HCT116 (cell line): Measurements from ENCODE around the gene ZFHX3. TPM values are rescaled to one million over a fixed set of nuclear protein-coding genes. Genes with fewer than 3 reads are reported as not detected.

Experiments used
- ATAC-seq: fragments of 200-7000 bp; cut with Tn5 transposase; 2 replicates; pipeline ENCODE4 v1.9.1; 2020; ENCODE audit warnings: mild to moderate bottlenecking, moderate library complexity
- BruUV-seq: library from RNA; stranded (reverse); fragments of 400-500 nt; replicated peaks from 2 replicates; lab custom pipeline; 2021; lab: Mats Ljungman, UMichigan
- CTCF ChIA-PET: fragments of 300-600 bp; sonication (Branson Sonifier 250); formaldehyde crosslinking; loops from one replicate; lab custom pipeline; 2021; ENCODE audit warnings: antibody characterized with exemption; lab: Charles Lee
- POLR2A ChIA-PET: fragments of 300-600, 350-600 bp; sonication (Branson Sonifier 250); formaldehyde crosslinking; loops from one replicate; lab custom pipeline; 2021; ENCODE audit warnings: antibody characterized with exemption; lab: Charles Lee
- RAD21 ChIA-PET, 2 experiments: fragments of 300-600 bp; sonication (Branson Sonifier 250); formaldehyde crosslinking; loops; one replicate each; lab custom pipeline; 2023; ENCODE audit warnings: low total read pairs in 2 of 2; ENCODE audit not compliant: uncharacterized antibody in 2 of 2, unreplicated experiment in 2 of 2, low non-redundant PET in 1 of 2; lab: Charles Lee
- DNase-seq: peaks from one replicate; pipeline ENCODE4 v3.0.0-alpha.2; 2010; ENCODE audit warnings: low read depth, low spot score
- H2AFZ ChIP-seq: fragments of 200-600 bp; shearing (Covaris generic), sonication (generic); 2 replicates; pipeline ENCODE4 v1.6.1; 2017; ENCODE audit warnings: low read depth, mixed run types, mixed read lengths, antibody characterized with exemption, low read length; ENCODE audit not compliant: poor library complexity, severe bottlenecking
- H3K27ac ChIP-seq: 2 replicates; pipeline ENCODE4 v1.5.1; 2012; ENCODE audit warnings: low read depth, low read length
- H3K27me3 ChIP-seq: fragments of 200-600 bp; sonication (generic); 2 replicates; pipeline ENCODE4 v1.6.1; 2016; ENCODE audit warnings: mixed run types, low read length, mixed read lengths; ENCODE audit not compliant: insufficient read depth
- H3K36me3 ChIP-seq, 2 experiments: fragments of 200-500 bp in 1 of 2; fragments of 200-600 bp in 1 of 2; sonication (Bioruptor generic) in 1 of 2; sonication (generic) in 1 of 2; 2 replicates each; pipeline versions ENCODE4 v1.5.1 to v1.6.1; 2014 to 2016; ENCODE audit warnings: low read length in 2 of 2, inconsistent platforms in 1 of 2, mixed read lengths in 1 of 2, mixed run types in 1 of 2; ENCODE audit not compliant: insufficient read depth in 2 of 2, control insufficient read depth in 1 of 2
- H3K4me1 ChIP-seq, 2 experiments: fragments of 200-600 bp in 1 of 2; sonication (generic) in 1 of 2; 2 replicates each; pipeline versions ENCODE4 v1.5.1 to v1.6.1; 2012 to 2017; ENCODE audit warnings: low read length in 2 of 2, inconsistent platforms in 1 of 2, mild to moderate bottlenecking in 1 of 2, mixed read lengths in 1 of 2, mixed run types in 1 of 2, moderate library complexity in 1 of 2; ENCODE audit not compliant: insufficient read depth in 2 of 2, control insufficient read depth in 1 of 2
- H3K4me2 ChIP-seq: fragments of 200-600 bp; sonication (generic); 2 replicates; pipeline ENCODE4 v1.6.1; 2017; ENCODE audit warnings: mixed run types, low read length, mixed read lengths
- H3K4me3 ChIP-seq, 2 experiments: fragments of 200-600 bp in 1 of 2; sonication (generic) in 1 of 2; replicated peaks in 1 of 2; 2 replicates each; pipeline ENCODE4 v1.5.1; 2011 to 2016; ENCODE audit warnings: low read length in 2 of 2, control low read depth in 1 of 2, low read depth in 1 of 2, mild to moderate bottlenecking in 1 of 2, mixed read lengths in 1 of 2, mixed run types in 1 of 2
- H3K79me2 ChIP-seq: fragments of 200-600 bp; sonication (generic); 2 replicates; pipeline ENCODE4 v1.6.1; 2017; ENCODE audit warnings: mild to moderate bottlenecking, mixed run types, low read length, moderate library complexity, mixed read lengths; ENCODE audit not compliant: insufficient read depth
- H3K9ac ChIP-seq: fragments of 200-600 bp; sonication (generic); 2 replicates; pipeline ENCODE4 v1.6.1; 2016; ENCODE audit warnings: low read length, mixed read lengths
- H3K9me2 ChIP-seq: fragments of 200-600 bp; sonication (generic), shearing (Covaris generic); 2 replicates; pipeline ENCODE4 v1.6.1; 2017; ENCODE audit warnings: mixed run types, mild to moderate bottlenecking, moderate library complexity; ENCODE audit not compliant: insufficient read depth
- H3K9me3 ChIP-seq, 2 experiments: fragments of 200-500 bp in 1 of 2; fragments of 200-600 bp in 1 of 2; sonication (Bioruptor generic) in 1 of 2; sonication (generic) in 1 of 2; 2 replicates each; pipeline ENCODE4 v1.6.1; 2014 to 2017; ENCODE audit warnings: low read length in 2 of 2, mixed read lengths in 2 of 2, inconsistent platforms in 1 of 2, low read depth in 1 of 2, mild to moderate bottlenecking in 1 of 2, mixed run types in 1 of 2, moderate library complexity in 1 of 2; ENCODE audit not compliant: control insufficient read depth in 1 of 2, insufficient read depth in 1 of 2
- H4K20me1 ChIP-seq: fragments of 200-600 bp; sonication (generic), shearing (Covaris generic); 2 replicates; pipeline ENCODE4 v1.6.1; 2017; ENCODE audit warnings: mixed run types, mild to moderate bottlenecking, moderate library complexity; ENCODE audit not compliant: insufficient read depth
- CEBPB ChIP-seq: IDR thresholded peaks from 2 replicates; pipeline ENCODE4 v1.6.1; 2012; ENCODE audit warnings: low read depth
- ELF1 ChIP-seq: IDR thresholded peaks from 2 replicates; pipeline ENCODE4 v1.6.1; 2012; ENCODE audit warnings: low read depth, borderline replicate concordance
- EZH2 ChIP-seq: fragments of 200-600 bp; sonication (generic); IDR thresholded peaks from 2 replicates; pipeline ENCODE4 v1.6.1; 2017; ENCODE audit warnings: antibody characterized with exemption, mixed run types
- EZH2phosphoT487 ChIP-seq: fragments of 200-600 bp; IDR thresholded peaks from 2 replicates; pipeline ENCODE4 v1.6.1; 2018; ENCODE audit warnings: antibody characterized with exemption, borderline replicate concordance
- POLR2A ChIP-seq: IDR thresholded peaks from 2 replicates; pipeline ENCODE4 v1.7.0; 2011; ENCODE audit warnings: borderline replicate concordance; ENCODE audit not compliant: insufficient read depth, insufficient read length; ENCODE audit errors: extremely low read depth
- POLR2AphosphoS5 ChIP-seq: IDR thresholded peaks from 2 replicates; pipeline ENCODE4 v1.6.1; 2011; ENCODE audit warnings: mild to moderate bottlenecking, low read depth, low read length, moderate library complexity
- SIN3A ChIP-seq: IDR thresholded peaks from 2 replicates; pipeline ENCODE4 v1.6.1; 2012; ENCODE audit warnings: low read depth
- SP1 ChIP-seq: IDR thresholded peaks from 2 replicates; pipeline ENCODE4 v1.6.1; 2012; ENCODE audit warnings: low read depth
- TCF7L2 ChIP-seq: IDR thresholded peaks from 2 replicates; pipeline ENCODE4 v1.7.0; 2011; ENCODE audit warnings: borderline replicate concordance, inconsistent platforms; ENCODE audit not compliant: insufficient read depth, insufficient read length; ENCODE audit errors: extremely low read depth
- intact Hi-C: fragments of 100-400 bp; cut with micrococcal nuclease; formaldehyde crosslinking; loops from 2 replicates; pipeline ENCODE4 v1.10.0; 2022
- total RNA-seq: library from RNA; stranded (reverse); gene quantifications from one replicate; pipeline ENCODE4 v1.2.1, GENCODE V29; 2021; ENCODE audit not compliant: unreplicated experiment
- TF ChIP-seq, protein P1 (sequence below): IDR thresholded peaks from 2 replicates; pipeline ENCODE4 v1.6.1; 2012
- TF ChIP-seq, protein P2 (sequence below), 3 experiments: fragments of 200-600 bp in 1 of 3; sonication (generic) in 1 of 3; IDR thresholded peaks in 2 of 3; conservative IDR thresholded peaks in 1 of 3; 2 replicates each; pipeline ENCODE4 v1.5.1; 2012 to 2017; ENCODE audit warnings: low read depth in 2 of 3, low read length in 2 of 3, antibody characterized with exemption in 1 of 3, borderline replicate concordance in 1 of 3, control low read depth in 1 of 3, mild to moderate bottlenecking in 1 of 3, mixed read lengths in 1 of 3, mixed run types in 1 of 3, moderate library complexity in 1 of 3; ENCODE audit not compliant: insufficient read depth in 1 of 3

The ZFHX3 gene
- total RNA-seq, 1 experiment from 2014 or later, result 6.3 TPM

DNA sequence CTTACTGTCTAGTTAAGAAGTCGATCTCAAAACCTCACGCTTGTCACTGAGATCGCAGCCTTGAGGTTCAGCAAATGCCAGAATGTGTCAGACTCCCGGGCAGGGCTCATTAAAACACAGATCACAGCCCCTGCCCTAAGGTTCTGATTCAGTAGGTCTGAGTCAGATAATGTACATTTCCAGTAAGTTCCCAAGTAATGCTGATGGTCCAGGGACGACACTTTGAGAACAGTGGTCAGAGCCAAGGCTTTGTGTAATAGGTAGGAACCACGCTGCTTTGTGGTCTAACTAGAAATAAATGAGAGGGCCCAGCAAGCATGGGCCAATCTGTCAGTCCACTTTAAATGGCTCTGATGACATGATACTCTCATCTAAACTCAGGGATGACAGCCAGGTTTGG, 228.6 kb downstream of the ZFHX3 start:
- ChIA-PET RAD21 (interaction anchor here in 1 of 2 experiments (0.7 kb wide), 1 partner anchor 896 kb away, joined by 3 read pairs; no protein-coding TSS in a partner anchor), POLR2A (no interaction called here), CTCF (interaction anchor here (2.0 kb wide), 1 partner anchor 13 kb away, joined by 14 read pairs; no protein-coding TSS in a partner anchor)
- TF ChIP-seq, protein P1, sequence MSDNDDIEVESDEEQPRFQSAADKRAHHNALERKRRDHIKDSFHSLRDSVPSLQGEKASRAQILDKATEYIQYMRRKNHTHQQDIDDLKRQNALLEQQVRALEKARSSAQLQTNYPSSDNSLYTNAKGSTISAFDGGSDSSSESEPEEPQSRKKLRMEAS, result no peak
- no peak for TF ChIP-seq EZH2phosphoT487
- TF ChIP-seq CEBPB, result no peak
- TF ChIP-seq SP1, result no peak
- no peak for TF ChIP-seq SIN3A
- TF ChIP-seq TCF7L2, result no peak
- no peak for TF ChIP-seq POLR2A
- TF ChIP-seq POLR2AphosphoS5, result no peak
- TF ChIP-seq ELF1, result no peak
- TF ChIP-seq EZH2, result no peak
- Histone ChIP-seq H3K36me3 (no peaks in the 10 kb centered on the region), H3K4me2 (no peak overlapping the region), H3K9me2 (no peaks in the 10 kb centered on the region), H3K9me3 (no peaks in the 10 kb centered on the region), H3K4me3 (no peak overlapping the region), H3K27me3 (no peaks in the 10 kb centered on the region), H2AFZ (no peak overlapping the region), H3K9ac (no peak overlapping the region), H4K20me1 (no peaks in the 10 kb centered on the region), H3K27ac (no peak overlapping the region), H3K4me1 (no peaks in the 10 kb centered on the region), H3K79me2 (no peaks in the 10 kb centered on the region)
- no TSS peak for BruUV-seq
- DNase-seq (no peak), ATAC-seq (no peak)
- intact Hi-C loops, result no loop called here

DNA sequence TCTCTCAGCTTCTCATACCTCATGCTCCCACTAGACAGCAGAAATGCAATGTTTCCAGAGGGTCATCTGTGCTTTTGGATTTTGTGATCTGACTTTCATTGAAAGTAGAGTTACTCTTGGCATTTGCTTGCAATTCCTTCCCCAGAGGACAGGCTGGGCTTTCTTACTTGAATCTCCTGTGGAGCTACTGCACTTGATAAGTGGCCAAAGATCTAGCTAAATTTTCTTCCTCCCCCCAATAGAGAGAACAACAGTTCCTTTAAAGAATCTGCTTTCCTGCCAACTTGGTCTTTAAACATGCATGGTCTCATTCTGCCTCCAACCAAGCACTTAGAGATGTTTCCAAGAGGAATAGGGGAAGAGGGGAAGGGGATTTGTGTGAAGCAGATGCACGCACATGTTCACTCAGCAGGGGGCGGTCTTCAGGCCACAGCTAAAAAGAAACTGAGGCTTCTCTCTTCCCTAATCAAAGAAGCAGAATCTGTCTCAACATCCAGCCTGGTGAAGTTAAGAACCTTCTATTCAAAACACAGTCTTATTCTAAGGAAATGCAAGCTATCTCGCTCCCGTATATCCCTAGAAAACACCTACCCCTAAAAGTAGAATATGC, 229.6 kb downstream of the ZFHX3 start:
- Histone ChIP-seq H3K36me3 (no peaks in the 10 kb centered on the region), H3K9me3 (no peaks in the 10 kb centered on the region), H3K27ac (no peak overlapping the region), H3K9me2 (no peaks in the 10 kb centered on the region), H3K4me3 (no peak overlapping the region), H4K20me1 (no peaks in the 10 kb centered on the region), H2AFZ (no peak overlapping the region), H3K4me2 (no peak overlapping the region), H3K9ac (no peak overlapping the region), H3K27me3 (no peaks in the 10 kb centered on the region), H3K4me1 (no peaks in the 10 kb centered on the region), H3K79me2 (no peaks in the 10 kb centered on the region)
- intact Hi-C loops, result no loop called here
- DNase-seq (no peak), ATAC-seq (no peak)
- ChIA-PET CTCF (interaction anchor here (2.0 kb wide), 1 partner anchor 14 kb away, joined by 14 read pairs; no protein-coding TSS in a partner anchor), RAD21 (no interaction called here), POLR2A (no interaction called here)
- TF ChIP-seq, protein P2, sequence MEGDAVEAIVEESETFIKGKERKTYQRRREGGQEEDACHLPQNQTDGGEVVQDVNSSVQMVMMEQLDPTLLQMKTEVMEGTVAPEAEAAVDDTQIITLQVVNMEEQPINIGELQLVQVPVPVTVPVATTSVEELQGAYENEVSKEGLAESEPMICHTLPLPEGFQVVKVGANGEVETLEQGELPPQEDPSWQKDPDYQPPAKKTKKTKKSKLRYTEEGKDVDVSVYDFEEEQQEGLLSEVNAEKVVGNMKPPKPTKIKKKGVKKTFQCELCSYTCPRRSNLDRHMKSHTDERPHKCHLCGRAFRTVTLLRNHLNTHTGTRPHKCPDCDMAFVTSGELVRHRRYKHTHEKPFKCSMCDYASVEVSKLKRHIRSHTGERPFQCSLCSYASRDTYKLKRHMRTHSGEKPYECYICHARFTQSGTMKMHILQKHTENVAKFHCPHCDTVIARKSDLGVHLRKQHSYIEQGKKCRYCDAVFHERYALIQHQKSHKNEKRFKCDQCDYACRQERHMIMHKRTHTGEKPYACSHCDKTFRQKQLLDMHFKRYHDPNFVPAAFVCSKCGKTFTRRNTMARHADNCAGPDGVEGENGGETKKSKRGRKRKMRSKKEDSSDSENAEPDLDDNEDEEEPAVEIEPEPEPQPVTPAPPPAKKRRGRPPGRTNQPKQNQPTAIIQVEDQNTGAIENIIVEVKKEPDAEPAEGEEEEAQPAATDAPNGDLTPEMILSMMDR (IDR thresholded peaks at IDR 0.05 in 2 of 3, conservative IDR thresholded peaks at IDR 0.05 in 1 of 3; ENCODE audit: borderline replicate concordance in 1 of 3, insufficient read depth in 1 of 3, low read depth in 2 of 3, low read length in 2 of 3), result peak; percentile 8 to 44 (median 27); a peak in 3 of 6 replicates
- TF ChIP-seq ELF1, result no peak
- no TSS peak for BruUV-seq
